HEK293T (cell line): ENCODE measurements around the gene TTC39B.

Source experiments
- ARNT ChIP-seq: fragments of 450-650 bp; IDR thresholded peaks from 2 replicates; pipeline ENCODE4 v1.6.1; 2017; ENCODE audit warnings: mild to moderate bottlenecking
- BHLHE40 ChIP-seq: fragments of 450-650 bp; IDR thresholded peaks from 2 replicates; pipeline ENCODE4 v1.6.1; 2016; ENCODE audit warnings: mild to moderate bottlenecking, moderate library complexity, borderline replicate concordance
- CTBP1 ChIP-seq: fragments of 450-650 bp; IDR thresholded peaks from 2 replicates; pipeline ENCODE4 v1.6.1; 2016; ENCODE audit warnings: borderline replicate concordance
- FOXA1 ChIP-seq: fragments of 450-650 bp; IDR thresholded peaks from 2 replicates; pipeline ENCODE4 v1.6.1; 2016; ENCODE audit warnings: mild to moderate bottlenecking
- FOXM1 ChIP-seq: fragments of 450-650 bp; IDR thresholded peaks from 2 replicates; pipeline ENCODE4 v1.6.1; 2017; ENCODE audit warnings: mild to moderate bottlenecking, borderline replicate concordance
- HDGF ChIP-seq: fragments of 450-650 bp; IDR thresholded peaks from 2 replicates; pipeline ENCODE4 v1.6.1; 2017; ENCODE audit warnings: antibody characterized with exemption, borderline replicate concordance
- LEF1 ChIP-seq: fragments of 450-650 bp; IDR thresholded peaks from 2 replicates; pipeline ENCODE4 v1.6.1; 2017; ENCODE audit warnings: mild to moderate bottlenecking, borderline replicate concordance

- TF ChIP-seq BHLHE40, result no peak
- no peak for TF ChIP-seq CTBP1
- no peak for TF ChIP-seq LEF1
- TF ChIP-seq HDGF, result no peak
- no peak for TF ChIP-seq FOXM1
- no peak for TF ChIP-seq ARNT
- TF ChIP-seq FOXA1, result no peak
Measured at GRCh38 chr9:15286161-15286821, 20.7 kb downstream of the TTC39B start.
